Mononuclear cell (primary cell): Measurements from ENCODE around the gene TRIM17. TPM values are rescaled to one million over a fixed set of nuclear protein-coding genes. Genes with fewer than 3 reads are reported as not detected.
A peak's percentile ranks its signal among the peaks of the same experiment; 100 is the strongest.

Source experiments
- H3K27me3 ChIP-seq: 2 replicates; pipeline ENCODE4 v1.6.0; 2011; ENCODE audit warnings: low read length, control low read depth; ENCODE audit not compliant: insufficient read depth
- H3K4me1 ChIP-seq: 2 replicates; pipeline ENCODE4 v1.5.1; 2011; ENCODE audit warnings: mild to moderate bottlenecking, low read length, control low read depth; ENCODE audit not compliant: insufficient read depth
- H3K4me3 ChIP-seq: 2 replicates; pipeline ENCODE4 v1.5.1; 2011; ENCODE audit warnings: mild to moderate bottlenecking, low read length, moderate library complexity
- H3K9me3 ChIP-seq: 2 replicates; pipeline ENCODE4 v1.5.1; 2011; ENCODE audit warnings: low read depth, mild to moderate bottlenecking, control low read depth, low read length
- total RNA-seq: library from RNA; depleted of rRNA; stranded (reverse); fragments of >200 nt; gene quantifications from one replicate; pipeline ENCODE4 v1.2.3, GENCODE V29; 2012

The TRIM17 gene
- total RNA-seq, 1 donor = 0.42 TPM

DNA sequence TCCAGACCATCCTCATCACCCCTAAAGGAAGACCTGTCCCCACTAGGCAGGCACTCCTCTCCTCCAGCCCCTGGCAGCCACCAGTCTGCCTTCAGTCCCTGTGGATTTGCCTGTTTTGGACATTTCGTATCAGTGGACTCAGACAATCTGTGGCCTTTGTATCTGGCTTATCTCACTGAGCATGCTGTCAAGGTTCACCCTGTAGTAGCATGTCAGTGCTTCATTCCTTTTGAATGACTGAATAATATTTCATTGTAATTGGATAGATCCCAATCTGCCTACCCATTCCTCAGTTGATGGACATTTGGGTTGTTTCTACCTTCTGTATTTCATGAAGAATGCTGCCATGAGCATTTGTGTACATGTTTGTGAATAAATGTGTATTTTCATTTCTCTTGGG, 37.6 kb upstream of the TRIM17 start:
- peaks cover 14% of the 10 kb centered on the region for H3K27me3 ChIP-seq
- no peak overlapping the region for H3K4me3 ChIP-seq
- peaks cover 30% of the 10 kb centered on the region for H3K4me1 ChIP-seq
- no peaks in the 10 kb centered on the region for H3K9me3 ChIP-seq

DNA sequence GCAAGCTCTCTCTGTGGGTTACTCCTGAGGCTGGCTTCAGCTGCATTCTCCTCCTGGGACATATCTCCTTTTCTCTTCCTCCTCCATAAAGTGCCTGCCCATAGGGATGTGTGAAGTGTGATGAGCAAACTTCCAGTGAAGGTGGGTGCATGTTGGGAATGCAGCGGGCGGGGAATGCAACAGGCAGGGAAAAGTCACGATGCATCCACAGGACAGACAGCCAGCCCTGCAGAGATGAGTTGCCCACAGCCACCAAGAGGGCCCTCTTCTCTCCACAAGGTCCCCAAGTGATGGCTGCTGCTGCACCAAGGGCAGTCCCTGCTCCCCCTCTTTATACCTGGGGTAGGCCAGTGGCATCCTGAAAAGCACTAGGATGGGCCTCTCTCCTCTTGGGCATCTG, 37.0 kb upstream of the TRIM17 start:
- Histone ChIP-seq H3K27me3 (peaks cover 14% of the 10 kb centered on the region), H3K4me1 (peaks cover 23% of the 10 kb centered on the region), H3K9me3 (no peaks in the 10 kb centered on the region), H3K4me3 (no peak overlapping the region)

DNA sequence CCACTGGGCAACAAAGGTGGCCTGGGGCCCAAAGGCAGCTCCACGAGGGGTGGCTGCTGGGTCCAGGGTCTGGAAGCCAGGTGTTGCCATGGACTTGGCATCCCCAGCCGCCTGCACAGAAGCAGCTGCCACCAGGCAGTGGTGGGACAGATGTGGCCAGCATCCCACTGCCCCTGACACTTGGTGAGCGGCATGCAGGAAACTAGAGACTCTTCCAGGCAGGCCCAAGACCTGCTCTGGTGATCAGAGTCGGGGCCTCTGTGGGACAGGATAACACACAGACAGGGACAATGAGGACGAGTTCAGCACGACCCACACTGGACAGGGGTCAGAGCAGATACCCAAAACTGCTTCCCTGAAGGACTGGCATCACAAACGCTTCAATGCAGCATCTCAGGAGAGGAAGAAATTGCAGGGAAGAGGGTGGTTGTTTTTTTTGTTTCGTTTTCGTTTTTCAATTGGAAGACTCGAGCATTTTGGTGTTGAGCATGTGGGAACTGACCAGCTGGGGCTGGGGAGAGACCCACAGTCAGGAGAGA, 36.4 kb upstream of the TRIM17 start:
- H3K4me1 ChIP-seq = peaks cover 18% of the 10 kb centered on the region
- H3K9me3 ChIP-seq = no peaks in the 10 kb centered on the region
- H3K4me3 ChIP-seq = no peak overlapping the region
- H3K27me3 ChIP-seq = peaks cover 17% of the 10 kb centered on the region

DNA sequence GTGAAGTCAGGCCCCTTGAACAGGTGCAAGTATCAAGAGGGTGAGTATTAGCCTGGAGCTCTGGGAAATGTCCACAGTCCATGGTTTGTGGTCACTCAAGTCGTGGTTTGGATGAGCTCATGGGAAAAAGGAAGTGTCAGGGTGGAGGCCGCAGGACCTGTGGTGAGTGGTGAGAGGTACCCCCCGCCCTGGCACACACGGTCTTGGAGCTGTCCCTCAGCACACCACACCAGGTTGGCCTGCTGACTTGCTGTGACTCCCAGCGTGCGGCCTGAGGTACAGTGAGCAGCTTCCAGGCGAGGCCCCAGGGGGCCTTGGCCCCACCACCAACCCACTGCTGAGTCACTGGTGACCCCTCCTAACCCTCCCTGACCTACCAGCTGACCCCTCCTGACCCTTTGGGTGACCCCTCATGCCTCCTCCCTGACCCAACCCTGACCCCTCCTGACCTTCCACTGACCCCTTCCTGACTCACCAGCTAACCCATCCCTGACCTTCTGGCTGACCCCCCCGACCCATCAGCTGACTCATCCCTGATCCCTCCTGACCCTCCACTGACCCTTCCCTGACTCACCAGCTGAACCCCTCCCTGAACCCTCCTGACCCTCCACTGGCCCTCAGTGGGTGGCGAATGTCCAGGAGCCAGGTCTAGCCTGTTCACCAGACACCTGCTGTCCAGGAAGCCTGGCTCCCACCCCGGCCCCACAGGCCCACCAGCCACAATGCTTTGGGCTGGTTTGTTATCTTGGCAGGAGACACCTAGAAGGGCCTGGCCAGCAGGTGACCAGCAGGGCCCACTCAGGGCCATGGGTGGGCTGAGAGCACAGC, 35.7 kb upstream of the TRIM17 start:
- peaks cover 21% of the 10 kb centered on the region for H3K27me3 ChIP-seq
- H3K4me1 ChIP-seq = peaks cover 11% of the 10 kb centered on the region
- no peak overlapping the region for H3K4me3 ChIP-seq
- H3K9me3 ChIP-seq = no peaks in the 10 kb centered on the region

DNA sequence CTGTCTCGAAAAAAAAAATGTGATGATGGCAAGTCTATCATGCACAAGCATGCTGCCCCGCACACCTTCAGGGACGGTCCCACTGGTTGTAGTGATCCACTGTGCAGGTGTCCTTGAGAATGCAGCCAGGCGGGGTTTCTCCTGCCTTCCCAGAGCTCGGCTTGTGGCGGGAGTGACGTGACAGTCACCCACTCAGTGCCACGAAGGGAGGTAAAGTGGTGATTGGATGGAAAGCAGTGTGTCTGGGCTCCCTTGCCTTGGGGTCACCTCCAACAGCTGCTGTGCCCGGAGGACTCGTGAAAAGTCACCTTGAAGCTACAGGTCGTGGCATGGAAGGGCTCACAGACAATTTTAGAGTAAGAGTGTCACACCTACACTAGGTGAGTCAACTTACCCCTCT, 33.5 kb upstream of the TRIM17 start:
- H3K9me3 ChIP-seq = no peaks in the 10 kb centered on the region
- H3K27me3 ChIP-seq = peaks cover 27% of the 10 kb centered on the region
- H3K4me1 ChIP-seq = peaks cover 10% of the 10 kb centered on the region
- no peak overlapping the region for H3K4me3 ChIP-seq

DNA sequence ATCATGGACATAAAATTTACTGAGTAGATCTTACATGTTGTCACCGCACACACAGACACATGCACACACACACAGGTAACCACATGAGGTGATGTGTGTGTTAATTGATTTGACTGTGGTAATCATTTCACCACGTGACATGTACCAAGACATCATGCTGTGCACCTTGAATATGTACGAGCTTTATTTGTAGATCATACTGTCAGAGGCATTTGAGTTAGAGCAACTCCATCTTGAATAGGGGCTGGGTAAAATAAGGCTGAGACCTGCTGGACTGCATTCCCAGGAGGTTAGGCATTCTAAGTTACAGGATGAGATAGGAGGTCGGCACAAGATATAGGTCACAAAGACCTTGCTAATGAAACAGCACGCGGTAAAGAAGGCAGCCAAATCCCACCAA, 31.7 kb upstream of the TRIM17 start:
- no peak overlapping the region for H3K4me3 ChIP-seq
- H3K27me3 ChIP-seq = peaks cover 43% of the 10 kb centered on the region
- H3K9me3 ChIP-seq = no peaks in the 10 kb centered on the region
- H3K4me1 ChIP-seq = peaks cover 10% of the 10 kb centered on the region

DNA sequence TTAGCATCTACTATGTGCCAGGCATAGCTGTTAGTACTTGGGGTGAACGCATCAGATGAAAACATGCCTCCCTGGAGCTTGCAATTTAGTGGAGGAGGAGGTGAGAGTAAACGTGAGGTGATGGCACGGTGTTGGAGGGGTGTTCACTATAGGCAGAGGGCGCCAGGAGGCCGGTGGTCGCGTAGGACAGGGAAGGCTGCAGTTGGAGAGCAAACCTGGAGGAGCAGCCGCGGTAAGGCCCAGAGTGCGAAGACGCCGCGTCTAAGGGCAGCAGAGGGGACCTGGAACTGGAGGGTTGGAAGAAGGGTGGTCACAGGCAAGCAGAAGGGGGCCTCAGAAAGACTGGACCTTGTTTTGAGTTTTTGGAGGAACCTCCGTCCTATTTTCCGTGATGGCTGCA, 30.2 kb upstream of the TRIM17 start:
- peaks cover 10% of the 10 kb centered on the region for H3K4me1 ChIP-seq
- H3K9me3 ChIP-seq = no peaks in the 10 kb centered on the region
- H3K4me3 ChIP-seq = no peak overlapping the region
- H3K27me3 ChIP-seq = peaks cover 50% of the 10 kb centered on the region

DNA sequence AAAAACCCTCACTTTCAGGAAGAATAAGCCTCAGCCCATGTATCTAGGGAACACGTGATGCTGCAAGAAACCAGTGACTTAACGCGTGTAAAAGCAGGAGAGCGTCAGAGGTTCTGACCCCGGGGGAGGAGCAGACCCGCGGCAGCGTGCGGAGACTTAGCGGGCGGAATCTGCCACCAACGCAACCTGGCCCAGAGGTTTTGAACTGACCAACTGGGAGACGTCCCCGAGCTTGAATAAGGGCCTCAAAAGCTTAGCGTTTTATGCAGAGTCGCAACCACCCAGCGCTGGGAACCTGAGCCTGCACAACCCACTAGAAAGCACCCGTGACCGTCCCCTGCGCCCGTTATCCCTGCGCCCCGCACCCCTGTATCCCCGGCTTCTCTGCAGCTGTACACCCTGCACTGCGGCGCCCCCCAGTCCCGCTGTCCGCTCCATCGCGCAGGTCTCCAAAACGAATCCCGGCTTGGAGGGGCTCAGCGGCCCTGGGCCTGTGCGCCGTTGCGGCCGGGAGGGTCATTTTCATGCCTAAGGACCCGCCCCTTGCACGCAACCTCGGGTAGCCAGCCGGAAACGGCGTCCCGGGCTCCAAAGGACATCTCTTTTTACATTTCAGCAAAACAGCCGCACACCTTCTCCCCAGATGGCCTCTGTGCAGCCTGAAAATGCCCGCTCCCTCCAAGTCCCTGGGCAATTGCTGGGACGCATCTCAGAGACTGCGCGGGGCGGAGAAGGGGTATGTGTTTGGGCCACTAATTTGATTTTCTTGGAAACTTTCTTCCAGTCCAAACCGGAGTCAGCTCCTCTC, 29.4 kb upstream of the TRIM17 start:
- Histone ChIP-seq H3K9me3 (no peaks in the 10 kb centered on the region), H3K4me3 (peak overlapping the region; percentile 20), H3K27me3 (peaks cover 55% of the 10 kb centered on the region), H3K4me1 (peaks cover 10% of the 10 kb centered on the region)

DNA sequence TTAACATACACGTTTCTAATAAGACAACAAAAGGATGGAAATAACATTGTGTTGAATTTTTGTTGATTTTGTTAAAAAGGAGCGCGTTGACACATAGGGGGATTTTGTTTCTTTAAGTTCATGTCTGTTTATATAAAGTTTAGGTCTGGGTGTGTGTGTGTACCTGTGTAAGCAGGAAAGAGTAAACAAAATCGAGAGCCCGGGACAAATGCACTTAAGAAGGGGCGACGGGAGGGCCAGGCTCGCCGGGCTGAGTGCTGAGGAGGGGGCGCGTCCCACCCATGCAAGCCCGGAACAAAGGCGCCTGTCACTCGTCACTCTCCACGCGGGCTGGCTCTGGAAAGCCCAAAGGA, 28.8 kb upstream of the TRIM17 start:
- no peaks in the 10 kb centered on the region for H3K9me3 ChIP-seq
- H3K4me3 ChIP-seq = peak overlapping the region; percentile 20
- H3K4me1 ChIP-seq = peaks cover 10% of the 10 kb centered on the region
- H3K27me3 ChIP-seq = peaks cover 55% of the 10 kb centered on the region

DNA sequence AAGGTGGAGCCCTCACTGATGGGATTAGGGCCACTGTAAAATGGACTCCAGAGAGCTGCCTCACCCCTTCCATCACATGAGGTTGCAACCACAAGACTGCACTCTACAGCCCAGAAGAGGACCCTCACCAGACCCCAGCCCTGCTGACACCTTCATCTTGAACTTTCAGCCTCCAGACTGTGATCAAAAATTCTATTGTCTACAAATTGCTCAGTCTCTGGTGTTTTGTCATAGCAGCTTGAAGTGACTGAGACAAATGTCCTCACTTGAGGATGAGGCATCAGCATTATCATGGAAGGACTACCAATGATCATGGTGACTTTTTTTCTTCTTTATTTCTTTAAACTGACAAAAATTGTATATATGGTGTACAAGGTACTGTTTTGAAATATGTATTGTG, 26.7 kb upstream of the TRIM17 start:
- Histone ChIP-seq H3K9me3 (no peaks in the 10 kb centered on the region), H3K4me3 (no peak overlapping the region), H3K27me3 (peaks cover 57% of the 10 kb centered on the region)

DNA sequence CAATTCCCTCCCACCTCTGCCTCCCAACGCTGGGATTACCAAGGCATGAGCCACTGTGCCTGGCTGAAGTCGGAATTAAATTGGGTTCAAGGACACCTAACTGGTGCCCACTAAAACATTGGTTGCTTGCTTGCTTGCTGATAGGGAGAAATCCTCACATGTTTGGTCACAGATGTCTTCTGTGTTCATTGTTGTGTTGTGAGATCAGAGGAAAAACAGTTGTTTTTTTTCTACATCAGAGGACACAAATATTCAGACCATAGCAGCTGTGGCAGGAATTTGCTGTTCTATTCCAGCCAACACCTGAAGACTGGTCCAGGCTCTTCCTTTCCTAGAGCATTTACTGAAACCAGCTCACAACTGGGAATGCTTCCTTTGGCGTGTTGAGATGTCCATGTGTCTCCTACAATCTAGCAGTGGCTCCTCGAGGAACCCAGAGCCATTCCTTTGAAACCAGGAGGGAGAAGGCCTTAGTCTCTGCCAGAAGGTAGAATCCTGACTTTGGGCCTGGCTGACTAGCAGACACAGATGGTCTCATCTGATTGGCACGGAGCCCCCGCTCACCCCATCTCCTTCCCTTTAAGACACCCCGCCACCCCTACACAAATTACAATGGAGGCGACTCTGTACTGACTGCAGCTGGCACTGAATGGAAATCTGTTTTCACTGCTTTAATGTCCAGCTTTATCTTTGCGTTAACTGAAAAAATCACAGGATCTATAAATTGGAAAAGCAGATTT, 24.3 kb upstream of the TRIM17 start:
- peaks cover 37% of the 10 kb centered on the region for H3K27me3 ChIP-seq
- no peak overlapping the region for H3K4me3 ChIP-seq
- peaks cover 5% of the 10 kb centered on the region for H3K4me1 ChIP-seq
- H3K9me3 ChIP-seq = no peaks in the 10 kb centered on the region

More for the DNA sequence above, 26.7 kb upstream of the TRIM17 start:
- peaks cover 10% of the 10 kb centered on the region for H3K4me1 ChIP-seq

DNA sequence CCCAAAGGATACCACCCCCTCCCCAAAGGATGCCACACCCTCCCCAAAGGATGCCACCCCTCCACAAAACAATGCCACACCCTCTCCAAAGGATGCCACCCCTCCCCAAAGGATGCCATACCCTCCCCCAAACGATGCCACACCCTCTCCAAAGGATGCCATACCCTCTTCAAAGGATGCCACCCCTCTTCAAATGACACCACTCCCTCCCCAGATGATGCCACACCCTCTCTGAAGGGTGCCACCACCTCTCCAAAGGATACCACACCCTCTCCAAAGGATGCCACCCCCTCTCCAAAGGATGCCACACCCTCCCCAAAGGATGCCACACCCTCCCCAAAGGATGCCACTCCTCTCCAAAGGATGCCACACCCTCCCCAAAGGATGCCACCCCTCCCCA, 21.6 kb upstream of the TRIM17 start:
- Histone ChIP-seq H3K4me3 (no peak overlapping the region), H3K9me3 (no peaks in the 10 kb centered on the region), H3K27me3 (peaks cover 26% of the 10 kb centered on the region), H3K4me1 (no peaks in the 10 kb centered on the region)

DNA sequence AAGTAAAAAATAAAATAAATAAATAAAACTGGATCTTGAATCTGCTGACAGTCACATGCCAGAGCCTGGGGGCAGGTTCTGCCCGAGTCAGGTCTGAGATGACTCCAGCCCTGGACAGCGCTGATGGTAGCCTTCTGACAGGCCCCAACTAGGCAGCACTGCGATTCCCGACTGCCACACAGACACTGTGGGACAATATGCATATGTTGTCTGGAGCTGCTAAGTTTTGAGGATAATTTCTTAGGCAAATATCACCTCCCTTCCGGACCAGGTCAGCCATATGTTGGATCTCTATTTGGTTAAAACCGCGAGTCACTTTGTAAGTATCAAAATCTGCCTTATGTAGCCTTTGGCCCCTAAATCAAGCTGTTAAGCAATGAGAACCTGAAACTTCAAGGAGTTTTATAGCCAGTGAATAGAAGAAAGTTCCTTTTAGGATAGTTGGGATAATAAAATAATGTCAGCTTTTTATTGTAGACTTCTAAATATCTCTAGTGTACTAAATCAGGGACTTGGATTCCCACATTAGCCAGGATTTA, 20.8 kb upstream of the TRIM17 start:
- Histone ChIP-seq H3K4me3 (no peak overlapping the region), H3K27me3 (peaks cover 22% of the 10 kb centered on the region), H3K9me3 (no peaks in the 10 kb centered on the region), H3K4me1 (no peaks in the 10 kb centered on the region)

DNA sequence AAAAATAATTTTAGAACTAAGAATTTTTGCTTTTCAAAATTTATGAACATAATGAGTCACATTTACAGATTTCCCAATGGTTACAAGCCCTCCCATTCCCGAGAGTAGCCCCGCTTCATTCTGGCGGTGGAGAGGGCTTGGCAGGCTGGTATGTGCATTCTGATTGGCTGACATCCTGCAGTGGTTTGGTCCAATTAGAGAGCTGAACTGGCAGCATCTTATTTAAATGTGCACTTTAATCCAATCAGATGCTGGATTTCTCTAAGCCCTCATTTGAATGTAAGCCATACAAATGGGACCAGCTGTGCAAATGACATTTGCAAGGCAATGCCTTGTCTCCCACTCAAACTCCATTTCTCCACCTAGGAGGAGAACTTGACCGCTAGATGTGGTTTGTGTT, 18.0 kb upstream of the TRIM17 start:
- Histone ChIP-seq H3K9me3 (no peaks in the 10 kb centered on the region), H3K27me3 (peaks cover 14% of the 10 kb centered on the region), H3K4me1 (no peaks in the 10 kb centered on the region), H3K4me3 (no peak overlapping the region)
